ENCODE results near the gene CPNE5.

DNA sequence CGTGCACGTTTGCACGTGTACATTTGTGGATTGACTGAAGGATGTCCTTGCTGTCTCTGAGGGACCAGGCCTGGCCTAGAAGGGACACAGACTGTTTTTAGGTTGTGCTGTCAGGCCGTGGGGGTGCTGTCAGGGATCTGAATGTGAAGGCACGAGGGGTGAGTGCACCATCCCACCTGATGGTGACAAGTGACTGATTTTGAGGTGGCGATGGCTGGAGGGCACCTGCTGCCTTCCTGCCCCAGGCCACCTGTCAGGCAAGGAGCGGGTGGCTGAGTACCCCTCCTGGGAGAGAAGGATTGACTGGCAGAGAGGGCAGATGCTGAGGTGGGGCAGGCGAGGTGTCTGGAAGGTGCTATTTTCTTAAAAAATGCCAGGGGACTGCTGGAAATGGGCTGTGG is 140.4 kb downstream of the CPNE5 start:
- TF ChIP-seq, protein P1, sequence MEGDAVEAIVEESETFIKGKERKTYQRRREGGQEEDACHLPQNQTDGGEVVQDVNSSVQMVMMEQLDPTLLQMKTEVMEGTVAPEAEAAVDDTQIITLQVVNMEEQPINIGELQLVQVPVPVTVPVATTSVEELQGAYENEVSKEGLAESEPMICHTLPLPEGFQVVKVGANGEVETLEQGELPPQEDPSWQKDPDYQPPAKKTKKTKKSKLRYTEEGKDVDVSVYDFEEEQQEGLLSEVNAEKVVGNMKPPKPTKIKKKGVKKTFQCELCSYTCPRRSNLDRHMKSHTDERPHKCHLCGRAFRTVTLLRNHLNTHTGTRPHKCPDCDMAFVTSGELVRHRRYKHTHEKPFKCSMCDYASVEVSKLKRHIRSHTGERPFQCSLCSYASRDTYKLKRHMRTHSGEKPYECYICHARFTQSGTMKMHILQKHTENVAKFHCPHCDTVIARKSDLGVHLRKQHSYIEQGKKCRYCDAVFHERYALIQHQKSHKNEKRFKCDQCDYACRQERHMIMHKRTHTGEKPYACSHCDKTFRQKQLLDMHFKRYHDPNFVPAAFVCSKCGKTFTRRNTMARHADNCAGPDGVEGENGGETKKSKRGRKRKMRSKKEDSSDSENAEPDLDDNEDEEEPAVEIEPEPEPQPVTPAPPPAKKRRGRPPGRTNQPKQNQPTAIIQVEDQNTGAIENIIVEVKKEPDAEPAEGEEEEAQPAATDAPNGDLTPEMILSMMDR (IDR thresholded peaks at IDR 0.05), result no peak
- TF ChIP-seq, protein P2, sequence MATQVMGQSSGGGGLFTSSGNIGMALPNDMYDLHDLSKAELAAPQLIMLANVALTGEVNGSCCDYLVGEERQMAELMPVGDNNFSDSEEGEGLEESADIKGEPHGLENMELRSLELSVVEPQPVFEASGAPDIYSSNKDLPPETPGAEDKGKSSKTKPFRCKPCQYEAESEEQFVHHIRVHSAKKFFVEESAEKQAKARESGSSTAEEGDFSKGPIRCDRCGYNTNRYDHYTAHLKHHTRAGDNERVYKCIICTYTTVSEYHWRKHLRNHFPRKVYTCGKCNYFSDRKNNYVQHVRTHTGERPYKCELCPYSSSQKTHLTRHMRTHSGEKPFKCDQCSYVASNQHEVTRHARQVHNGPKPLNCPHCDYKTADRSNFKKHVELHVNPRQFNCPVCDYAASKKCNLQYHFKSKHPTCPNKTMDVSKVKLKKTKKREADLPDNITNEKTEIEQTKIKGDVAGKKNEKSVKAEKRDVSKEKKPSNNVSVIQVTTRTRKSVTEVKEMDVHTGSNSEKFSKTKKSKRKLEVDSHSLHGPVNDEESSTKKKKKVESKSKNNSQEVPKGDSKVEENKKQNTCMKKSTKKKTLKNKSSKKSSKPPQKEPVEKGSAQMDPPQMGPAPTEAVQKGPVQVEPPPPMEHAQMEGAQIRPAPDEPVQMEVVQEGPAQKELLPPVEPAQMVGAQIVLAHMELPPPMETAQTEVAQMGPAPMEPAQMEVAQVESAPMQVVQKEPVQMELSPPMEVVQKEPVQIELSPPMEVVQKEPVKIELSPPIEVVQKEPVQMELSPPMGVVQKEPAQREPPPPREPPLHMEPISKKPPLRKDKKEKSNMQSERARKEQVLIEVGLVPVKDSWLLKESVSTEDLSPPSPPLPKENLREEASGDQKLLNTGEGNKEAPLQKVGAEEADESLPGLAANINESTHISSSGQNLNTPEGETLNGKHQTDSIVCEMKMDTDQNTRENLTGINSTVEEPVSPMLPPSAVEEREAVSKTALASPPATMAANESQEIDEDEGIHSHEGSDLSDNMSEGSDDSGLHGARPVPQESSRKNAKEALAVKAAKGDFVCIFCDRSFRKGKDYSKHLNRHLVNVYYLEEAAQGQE (IDR thresholded peaks at IDR 0.05; ENCODE audit: insufficient read depth in 1 of 2, low read depth in 2 of 2, low read length in 1 of 2), result no peak
- no peak for TF ChIP-seq POLR2AphosphoS5 (IDR thresholded peaks at IDR 0.05; ENCODE audit: low read depth, low read length)
- TF ChIP-seq SIN3A (IDR thresholded peaks at IDR 0.05; ENCODE audit: borderline replicate concordance, insufficient read depth, low read depth, low read length), result no peak
- no peak for TF ChIP-seq TCF7L2 (IDR thresholded peaks at IDR 0.05; ENCODE audit: low read depth, low read length)

Measured in Panc1 (cell line).